ENCODE results near the gene ACTR1B.
"Not testable (repeated sequence)": the region's sequence is repeated elsewhere in the genome, so short reads cannot be mapped to it uniquely, and the experiment has no call there.

The ACTR1B gene

DNA sequence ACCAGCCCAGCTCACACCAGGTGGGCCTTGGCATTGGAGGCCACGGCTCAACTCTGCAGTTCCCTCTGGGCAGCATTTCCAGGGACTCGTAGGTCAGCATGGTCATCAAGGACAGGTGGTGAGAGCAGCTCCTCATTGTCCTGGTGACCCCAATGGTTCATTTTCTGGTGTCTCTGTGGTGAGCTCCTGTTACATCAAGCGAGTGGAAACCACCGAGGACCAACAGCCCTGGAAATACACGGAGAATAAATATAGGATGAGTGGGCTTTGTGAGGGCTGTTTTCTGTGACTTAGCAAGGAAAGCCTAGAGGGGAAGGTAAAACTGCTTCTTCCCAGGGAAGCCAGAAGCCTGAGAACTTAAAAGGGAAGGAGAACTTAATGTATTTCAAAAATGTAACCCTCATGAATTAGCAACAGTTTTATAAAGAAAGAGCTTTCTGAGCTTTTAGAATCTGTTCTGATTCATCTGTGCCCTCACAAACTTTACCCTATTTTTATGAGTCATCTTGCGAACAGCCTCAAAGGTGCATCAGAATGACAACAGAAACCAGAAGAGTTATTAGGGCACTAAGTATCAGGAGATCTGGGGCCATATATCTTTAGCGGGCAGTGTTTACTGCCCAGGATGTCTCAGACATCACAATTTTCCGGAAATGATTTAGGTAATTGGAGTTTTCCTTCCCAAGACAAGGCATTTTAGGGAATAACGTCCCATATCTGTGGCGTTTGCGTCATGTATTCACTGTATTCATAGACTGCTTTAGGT is 24.4 kb upstream of the ACTR1B start:
- DNase-seq (ENCODE audit: low read depth in 3 of 3): no peak

- DNase-seq (ENCODE audit: low read depth in 3 of 3): not testable (repeated sequence)
Observed at GRCh38 chr2:97687235-97687634, 23.4 kb upstream of the ACTR1B start.

GRCh38 chr2:97678298-97678697 is 14.5 kb upstream of the ACTR1B start:
- no peak for DNase-seq (ENCODE audit: low read depth in 3 of 3)

DNA sequence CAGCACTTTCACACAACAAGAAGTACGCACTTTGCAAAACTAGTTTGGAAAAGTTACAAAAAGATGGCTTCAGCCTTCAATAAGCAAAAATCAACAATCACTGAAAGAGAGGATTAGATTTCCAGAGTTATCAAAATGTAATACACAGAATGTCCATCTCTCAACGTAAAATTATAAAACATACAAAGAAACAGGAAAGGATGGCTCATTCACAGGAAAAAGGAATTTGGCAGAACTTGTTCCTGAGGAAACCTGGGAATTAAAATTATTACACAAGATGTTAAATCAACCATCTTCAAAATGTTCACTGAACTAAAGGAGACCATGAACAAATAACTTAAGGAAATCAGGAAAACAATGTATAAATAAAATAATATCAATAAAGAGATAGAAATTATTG is 13.6 kb upstream of the ACTR1B start:
- no peak for DNase-seq (ENCODE audit: low read depth in 3 of 3)

DNA sequence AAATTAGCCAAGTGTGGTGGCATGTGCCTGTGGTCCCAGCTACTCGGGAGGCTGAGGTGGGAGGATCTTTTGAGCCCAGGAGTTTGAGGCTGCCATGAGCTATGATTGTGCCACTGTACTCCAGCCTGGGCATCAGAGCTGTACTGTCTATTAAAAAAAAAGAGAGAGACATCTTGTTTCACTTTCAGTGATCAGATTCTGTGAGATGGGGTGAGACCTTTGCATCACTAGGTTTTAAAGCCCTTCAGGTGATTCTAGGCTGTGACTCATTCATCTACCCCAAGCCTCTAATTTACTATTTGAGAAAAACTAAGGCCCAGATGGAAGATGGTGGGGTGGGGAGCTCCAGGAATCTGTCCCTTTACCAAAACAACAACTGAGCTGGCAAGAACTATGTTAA is 12.8 kb upstream of the ACTR1B start:
- DNase-seq (ENCODE audit: low read depth in 3 of 3): no peak

DNA sequence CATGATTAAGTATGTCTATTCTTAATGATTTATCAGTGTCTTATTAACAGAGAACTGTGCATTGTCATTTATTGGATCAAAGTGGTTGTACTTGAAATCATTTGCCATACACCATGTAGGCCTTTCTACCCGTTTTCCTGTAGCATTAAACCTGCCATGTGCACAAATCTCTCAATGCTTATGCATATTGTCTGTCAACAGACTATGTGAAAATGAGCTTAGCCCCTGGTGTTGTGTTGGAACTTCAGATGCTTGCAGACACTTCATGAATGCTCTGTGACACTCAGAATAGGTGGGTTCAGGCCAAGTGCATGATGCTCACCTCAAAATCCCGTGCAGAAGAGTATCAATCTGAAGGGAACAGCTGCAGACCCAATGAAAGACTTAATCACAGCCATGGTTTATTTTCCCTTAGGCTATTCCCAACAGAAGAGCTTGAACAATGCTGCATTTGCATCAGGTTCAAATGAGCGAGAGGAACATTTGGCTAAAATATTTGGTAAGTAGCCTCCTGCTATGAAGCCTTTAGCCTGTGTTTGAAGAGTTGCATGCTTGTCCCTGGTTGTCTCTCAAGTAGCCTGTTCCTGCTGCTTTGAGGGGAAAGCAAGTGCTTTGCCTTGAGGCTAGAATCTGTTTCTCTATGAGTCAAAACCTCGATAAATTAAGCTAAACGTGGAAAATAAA is 11.7 kb upstream of the ACTR1B start:
- DNase-seq (ENCODE audit: low read depth in 3 of 3): no peak

- no peak for DNase-seq (ENCODE audit: low read depth in 3 of 3)
Observed at GRCh38 chr2:97673915-97674283, 10.1 kb upstream of the ACTR1B start.

DNA sequence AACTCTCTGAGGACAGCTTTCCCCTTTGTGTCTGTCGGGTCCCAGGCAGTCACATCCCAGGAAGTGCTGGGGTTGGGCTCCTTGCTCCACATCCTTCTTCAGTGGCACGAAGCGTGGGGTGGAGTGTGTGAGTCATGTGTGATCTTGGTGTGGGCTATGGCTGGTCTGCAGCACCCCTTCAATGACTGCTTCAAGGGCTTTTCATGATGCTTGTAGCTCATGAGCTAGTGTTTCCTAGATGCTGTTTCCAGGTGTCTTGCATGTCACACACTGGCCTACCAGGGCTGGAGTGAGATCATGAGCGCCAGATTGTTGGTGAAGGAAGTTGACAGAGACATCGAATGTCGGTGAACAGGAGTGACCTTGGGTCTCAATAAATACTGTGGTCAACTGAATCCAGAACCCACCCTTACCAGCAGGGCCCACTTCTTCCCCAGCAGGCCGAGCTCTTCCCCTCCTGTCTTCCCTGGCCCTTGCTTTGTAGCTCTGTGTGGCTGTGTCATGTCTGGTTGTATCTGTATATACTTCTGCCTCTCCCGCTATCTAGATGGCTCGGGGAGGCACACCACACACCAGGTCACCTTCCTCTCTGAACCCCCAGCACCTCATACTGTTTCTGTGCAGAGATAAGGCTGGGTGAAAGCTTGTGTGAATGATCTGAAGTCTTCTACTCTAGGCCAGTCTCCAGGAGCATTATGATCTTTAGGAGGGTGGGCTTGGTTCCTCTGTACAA is 9.5 kb upstream of the ACTR1B start:
- no peak for DNase-seq (ENCODE audit: low read depth in 3 of 3)

DNA sequence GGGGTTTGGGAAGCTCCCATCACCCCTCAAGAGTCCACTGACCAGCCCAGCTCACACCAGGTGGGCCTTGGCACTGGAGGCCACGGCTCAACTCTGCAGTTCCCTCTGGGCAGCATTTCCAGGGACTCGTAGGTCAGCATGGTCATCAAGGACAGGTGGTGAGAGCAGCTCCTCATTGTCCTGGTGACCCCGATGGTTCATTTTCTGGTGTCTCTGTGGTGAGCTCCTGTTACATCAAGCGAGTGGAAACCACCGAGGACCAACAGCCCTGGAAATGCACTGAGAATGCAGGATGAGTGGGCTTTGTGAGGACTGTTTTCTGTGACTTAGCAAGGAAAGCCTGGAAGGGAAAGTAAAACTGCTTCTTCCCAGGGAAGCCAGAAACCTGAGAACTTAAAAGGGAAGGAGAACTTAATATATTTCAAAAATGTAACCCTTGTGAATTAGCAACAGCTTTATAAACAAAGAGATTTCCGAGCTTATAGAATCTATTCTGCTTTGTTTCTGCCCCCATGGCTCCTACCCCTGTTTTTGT is 8.8 kb upstream of the ACTR1B start:
- DNase-seq (ENCODE audit: low read depth in 3 of 3): not testable (repeated sequence)

DNA sequence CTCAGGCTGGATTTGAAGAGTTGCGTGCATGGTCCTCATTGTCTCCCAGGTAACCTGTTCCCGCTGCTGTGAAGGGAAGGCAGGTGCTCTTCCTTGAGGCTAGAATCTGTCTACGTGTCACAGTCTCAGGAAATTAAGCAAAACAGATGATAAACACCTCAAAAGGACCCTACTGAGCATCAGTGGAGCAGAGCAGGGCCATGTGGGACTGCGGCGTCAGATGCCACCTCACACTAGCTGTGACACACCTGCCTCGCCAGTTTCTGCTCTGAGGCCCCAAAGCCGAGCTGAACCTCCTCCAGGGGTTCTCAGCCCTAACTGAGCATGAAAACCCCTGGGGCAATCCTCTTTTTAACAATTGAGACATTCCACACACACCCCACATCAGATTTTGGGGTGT is 7.7 kb upstream of the ACTR1B start:
- DNase-seq (ENCODE audit: low read depth in 3 of 3): no peak

GRCh38 chr2:97670471-97670870 is 6.6 kb upstream of the ACTR1B start:
- DNase-seq (ENCODE audit: low read depth in 3 of 3): no peak

DNA sequence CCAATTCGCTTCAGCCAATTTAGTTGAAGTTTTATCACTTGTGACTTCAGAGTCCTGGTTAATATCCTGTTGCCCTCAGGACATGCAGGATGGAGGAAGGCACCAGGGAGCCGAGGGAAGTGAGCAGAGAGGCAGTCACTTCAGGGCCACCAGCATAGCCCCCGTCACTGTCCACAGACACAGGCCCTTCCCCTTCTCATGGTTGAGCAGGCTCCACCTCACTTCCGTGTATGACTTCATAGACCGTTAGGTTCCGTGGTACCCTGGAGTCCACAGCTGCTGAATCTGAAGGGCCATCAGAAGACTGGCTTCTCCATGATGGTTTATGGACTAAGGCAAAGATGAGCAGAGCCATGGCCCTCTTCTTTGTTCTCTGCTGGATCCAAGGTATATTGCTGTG is 5.6 kb upstream of the ACTR1B start, which contains the start of gene C2orf92:
Gene C2orf92 (plus strand): TSS at position 266 of the 400 bp plus-strand sequence. CDS start 76 bp downstream, at position 342.
- DNase-seq (ENCODE audit: low read depth in 3 of 3): no peak

DNA sequence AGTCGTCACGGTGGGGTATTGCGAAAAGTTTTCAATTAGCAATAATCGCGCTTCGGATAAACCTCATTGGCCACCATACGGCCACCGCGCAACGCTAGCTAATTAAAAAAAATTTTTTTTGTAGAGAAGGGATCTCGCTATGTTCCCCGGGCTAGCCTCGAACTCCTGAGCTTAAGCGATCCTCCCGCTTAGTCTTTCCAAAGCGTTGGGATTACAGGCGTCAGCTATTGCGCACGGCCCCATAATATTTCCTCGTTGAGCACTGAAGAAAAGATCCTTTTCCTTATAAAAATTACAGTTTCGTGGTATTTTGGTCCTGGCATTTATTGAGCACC is 759 bp upstream of the ACTR1B start:
- DNase-seq (ENCODE audit: low read depth in 3 of 3): no peak

GRCh38 chr2:97663626-97663961 is 250 bp downstream of the ACTR1B start:
- no peak for DNase-seq (ENCODE audit: low read depth in 3 of 3)

DNA sequence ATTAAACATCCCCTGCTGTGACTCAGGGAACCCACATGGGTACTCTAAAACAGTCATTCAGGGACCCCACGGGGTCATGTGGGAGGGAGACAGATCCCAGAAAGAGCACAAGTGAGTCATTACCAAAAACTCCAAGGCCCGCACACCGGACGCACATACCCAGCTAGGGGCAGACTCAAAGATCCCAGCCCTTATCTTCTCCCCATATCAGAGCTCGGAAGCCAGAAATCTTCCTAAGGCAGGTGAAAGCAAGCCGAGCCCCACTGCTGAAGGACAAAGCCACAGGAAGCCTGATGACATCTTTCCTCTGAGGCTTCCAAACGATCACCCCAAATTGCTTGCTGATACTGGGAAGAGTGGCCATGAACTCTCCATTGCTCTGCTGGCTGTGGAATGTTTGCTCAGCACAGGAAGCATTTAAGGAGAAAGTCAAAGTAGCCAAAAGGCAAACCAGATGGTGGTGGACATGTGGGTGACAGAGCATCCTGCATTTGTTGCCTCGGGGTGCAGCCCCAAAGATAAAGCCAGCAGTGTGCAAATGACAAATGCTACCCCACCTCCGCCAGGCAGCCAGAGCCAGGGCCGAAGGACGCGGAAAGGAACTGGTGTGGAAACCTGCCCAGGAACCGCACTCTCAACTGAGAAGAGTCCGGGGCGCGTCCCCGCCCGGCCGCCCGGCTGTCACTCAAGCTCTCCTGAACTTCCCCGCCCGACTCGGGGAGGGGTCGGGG is 784 bp downstream of the ACTR1B start:
- peak; percentile 48 to 69 (median 65) for DNase-seq (ENCODE audit: low read depth in 3 of 3)

DNA sequence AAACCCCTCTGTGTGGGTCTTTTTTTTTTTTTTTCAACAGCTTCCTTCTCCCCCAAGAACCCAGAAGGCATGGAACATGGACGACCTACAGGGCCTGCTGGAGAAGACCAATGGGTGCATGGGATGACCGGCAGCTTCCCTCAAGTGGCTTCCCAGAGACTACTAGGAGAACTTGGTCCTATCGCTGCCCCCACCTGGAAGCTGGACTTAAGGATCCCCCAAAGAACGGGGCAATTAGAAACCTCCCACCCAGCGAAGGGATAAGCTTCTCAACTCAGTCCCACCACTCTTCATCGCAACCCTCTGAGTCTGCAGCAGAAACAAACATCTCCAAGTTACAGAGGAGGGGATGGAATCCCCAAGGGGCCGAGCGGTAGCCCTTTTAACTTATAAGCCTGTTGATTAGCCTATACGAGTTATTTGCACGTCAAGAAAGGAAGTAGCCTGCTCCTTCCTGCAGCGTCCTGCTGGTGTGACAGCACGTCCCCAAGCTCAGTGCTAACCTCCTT is 1.4 kb downstream of the ACTR1B start:
- no peak for DNase-seq (ENCODE audit: low read depth in 3 of 3)

GRCh38 chr2:97661927-97662326 is 1.9 kb downstream of the ACTR1B start:
- no peak for DNase-seq (ENCODE audit: low read depth in 3 of 3)

- no peak for DNase-seq (ENCODE audit: low read depth in 3 of 3)
Observed at GRCh38 chr2:97660775-97661389, 3.0 kb downstream of the ACTR1B start.

DNA sequence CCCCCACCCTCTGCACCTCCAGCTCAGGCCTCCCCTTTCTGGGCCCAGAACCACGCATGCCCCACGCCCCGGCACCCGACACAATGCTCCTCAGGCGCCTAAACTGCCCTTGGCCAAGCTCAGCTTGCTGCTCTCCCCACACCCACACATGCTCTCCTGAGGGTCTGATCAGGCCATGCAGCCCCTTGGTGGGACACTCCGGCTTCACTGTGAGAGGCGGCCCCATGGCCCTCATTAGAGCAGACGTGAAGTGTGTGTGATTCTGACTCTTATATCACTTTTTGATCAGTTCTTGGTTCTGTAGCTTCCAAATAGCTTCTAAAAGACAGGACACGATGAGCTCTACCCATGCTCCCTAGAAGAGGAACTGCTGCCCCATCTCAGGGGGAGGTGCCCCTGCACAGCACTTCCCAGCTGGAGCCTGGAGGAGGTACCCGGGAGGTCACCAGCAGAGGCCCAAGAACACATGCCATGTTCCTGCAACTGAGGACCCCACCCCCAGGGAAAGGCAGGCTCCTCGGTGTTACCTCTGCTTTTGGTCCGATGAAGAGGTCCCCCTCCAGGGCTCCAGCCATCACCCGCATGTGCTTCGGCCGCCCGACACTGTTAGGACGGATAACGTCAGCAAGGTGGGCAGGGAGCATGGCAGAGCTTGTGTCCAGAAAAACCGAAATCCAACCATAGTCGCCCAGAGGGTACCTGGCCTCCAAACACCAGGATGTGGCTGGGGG is 3.6 kb downstream of the ACTR1B start:
- DNase-seq (ENCODE audit: low read depth in 3 of 3): no peak

GRCh38 chr2:97659256-97660043 is 4.4 kb downstream of the ACTR1B start:
- DNase-seq (ENCODE audit: low read depth in 3 of 3): no peak
